Uterus (tissue), 2 donors: ENCODE measurements around the gene PHOSPHO1.

Experiments used
- CTCF ChIP-seq, 4 experiments: fragments of 200-600 bp in 2 of 4; fragments of 450-650 bp in 2 of 4; sonication (generic) in 2 of 4; IDR thresholded peaks; one replicate each; pipeline ENCODE4 v1.5.1; 2016 to 2019; ENCODE audit warnings: antibody characterized with exemption in 4 of 4, mild to moderate bottlenecking in 2 of 4, moderate library complexity in 1 of 4
- POLR2A ChIP-seq, 2 donors: fragments of 450-650 bp; IDR thresholded peaks; one replicate each; pipeline ENCODE4 v1.6.1; 2016; ENCODE audit warnings: antibody characterized with exemption in 2 of 2, mild to moderate bottlenecking in 1 of 2, moderate library complexity in 1 of 2

DNA sequence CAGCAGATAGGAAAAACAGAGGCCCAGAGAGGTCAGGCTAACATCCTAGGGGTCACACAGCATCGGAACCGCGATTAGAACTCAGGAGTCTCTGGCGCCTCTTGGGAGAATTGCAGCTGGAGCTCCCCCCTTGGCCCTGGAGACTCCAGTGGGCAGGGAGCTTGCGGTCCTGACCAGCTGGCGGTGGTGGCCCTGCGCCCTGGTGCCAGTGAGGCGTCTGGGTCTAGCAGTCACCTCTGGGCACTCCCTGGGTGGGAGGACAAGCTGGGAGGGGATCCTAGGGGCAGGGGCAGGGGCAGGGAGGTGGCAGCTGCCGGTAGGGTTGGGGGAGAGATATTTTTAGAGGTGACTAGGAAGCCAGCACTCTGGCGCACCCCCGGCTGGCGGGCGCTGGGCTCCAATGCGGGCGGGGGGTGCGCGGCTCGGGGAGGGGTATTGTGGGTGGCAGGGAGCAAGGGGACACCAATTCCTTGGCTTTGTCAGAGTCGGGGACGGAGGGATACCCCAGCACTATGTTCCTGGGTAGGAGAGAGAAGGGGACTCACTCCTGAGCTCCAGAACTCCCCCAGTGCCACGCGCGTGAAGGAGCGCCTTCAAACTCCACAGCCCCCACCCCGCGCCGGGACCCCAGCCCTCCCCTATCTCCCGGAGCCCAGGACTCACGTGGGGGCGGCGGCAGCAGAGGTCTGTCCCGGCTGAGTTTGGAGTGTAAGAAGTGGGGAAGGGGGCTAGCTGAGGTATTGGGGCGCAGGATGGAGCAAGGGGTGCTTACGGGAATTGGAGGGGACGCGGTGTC, 584 bp downstream of the PHOSPHO1 start:
- TF ChIP-seq CTCF (IDR thresholded peaks at IDR 0.05), result no peak
- no peak for TF ChIP-seq POLR2A (IDR thresholded peaks at IDR 0.05)
